HG02642 (cell line): ENCODE results near the gene IGDCC3.

Experiments used
- ATAC-seq: cut with Tn5 transposase; IDR thresholded peaks from one replicate; pipeline ENCODE4 v1.9.1; 2021; ENCODE audit warnings: mild to moderate bottlenecking; ENCODE audit not compliant: unreplicated experiment, poor library complexity

The IGDCC3 gene

GRCh38 chr15:65304381-65305149 is 73.2 kb downstream of the IGDCC3 start, which contains the start of gene RNU5B-1:
Gene RNU5B-1 (plus strand): TSS chr15:65304677.
- peak; percentile 63 for ATAC-seq

GRCh38 chr15:65303687-65304380 is 74.0 kb downstream of the IGDCC3 start:
- ATAC-seq = peak; percentile 11

DNA sequence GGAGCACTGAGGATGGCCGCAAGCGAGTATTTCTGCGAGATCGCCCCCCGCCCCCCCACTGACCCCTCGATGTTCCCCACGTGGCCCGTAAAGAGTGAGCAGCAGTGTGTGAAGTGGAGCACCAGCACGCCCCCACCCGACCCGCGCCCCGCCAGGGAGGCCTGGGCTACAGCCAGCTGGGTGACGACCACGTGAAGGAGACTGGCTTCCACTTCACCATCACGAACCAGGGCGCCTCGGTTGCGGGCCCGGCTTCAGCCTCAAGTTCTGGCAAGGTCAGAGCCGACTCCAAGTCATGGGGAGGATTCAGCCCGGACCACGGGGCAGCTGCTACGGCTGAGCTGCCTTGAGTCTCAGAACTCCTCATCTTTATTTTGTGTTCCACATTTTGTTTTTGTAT is 75.7 kb downstream of the IGDCC3 start:
- ATAC-seq = no peak

- no peak for ATAC-seq
These were observed 76.8 kb downstream of the IGDCC3 start for GRCh38 chr15:65300924-65301441.

- no peak for ATAC-seq
These were observed 79.1 kb downstream of the IGDCC3 start for GRCh38 chr15:65298731-65299130.

- no peak for ATAC-seq
These were observed 84.8 kb downstream of the IGDCC3 start for GRCh38 chr15:65292938-65293518.

GRCh38 chr15:65290228-65290627 is 87.6 kb downstream of the IGDCC3 start:
- no peak for ATAC-seq

DNA sequence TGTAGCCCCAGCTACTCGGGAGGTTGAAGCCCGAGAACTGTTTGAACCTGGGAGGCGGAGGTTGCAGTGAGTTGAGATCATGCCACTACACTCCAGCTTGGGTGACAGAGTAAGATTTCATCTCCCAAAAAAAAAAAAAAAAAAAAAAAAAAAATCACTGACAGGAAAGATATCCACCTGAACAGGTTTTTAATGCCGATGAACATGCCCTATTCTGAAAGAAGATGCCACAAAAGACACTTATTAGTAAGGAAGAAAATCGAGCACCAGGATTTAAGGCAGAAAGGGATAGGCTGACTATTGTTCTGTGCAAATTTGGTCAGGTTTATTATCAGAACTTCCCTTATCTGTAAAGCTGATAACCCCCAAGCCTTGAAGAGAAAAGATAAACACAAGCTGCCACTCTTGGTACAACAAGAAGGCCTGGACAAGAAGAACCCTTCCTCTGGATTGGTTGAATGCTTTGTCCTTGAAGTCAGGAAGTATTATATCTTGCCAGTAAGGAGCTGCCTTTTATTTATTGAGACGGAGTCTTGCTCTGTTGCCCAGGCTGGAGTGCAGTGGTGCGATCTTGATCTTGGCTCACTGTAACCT is 88.4 kb downstream of the IGDCC3 start:
- ATAC-seq = no peak

GRCh38 chr15:65287520-65287855 is 90.3 kb downstream of the IGDCC3 start:
- ATAC-seq = no peak

- peak; percentile 90 for ATAC-seq
These were observed 90.9 kb downstream of the IGDCC3 start, which contains the start of gene PARP16 for GRCh38 chr15:65286704-65287519. Gene PARP16 (minus strand): TSS chr15:65286883. CDS start chr15:65286426, 457 bp downstream.

GRCh38 chr15:65286069-65286703 is 91.6 kb downstream of the IGDCC3 start:
- peak; percentile 36 for ATAC-seq

DNA sequence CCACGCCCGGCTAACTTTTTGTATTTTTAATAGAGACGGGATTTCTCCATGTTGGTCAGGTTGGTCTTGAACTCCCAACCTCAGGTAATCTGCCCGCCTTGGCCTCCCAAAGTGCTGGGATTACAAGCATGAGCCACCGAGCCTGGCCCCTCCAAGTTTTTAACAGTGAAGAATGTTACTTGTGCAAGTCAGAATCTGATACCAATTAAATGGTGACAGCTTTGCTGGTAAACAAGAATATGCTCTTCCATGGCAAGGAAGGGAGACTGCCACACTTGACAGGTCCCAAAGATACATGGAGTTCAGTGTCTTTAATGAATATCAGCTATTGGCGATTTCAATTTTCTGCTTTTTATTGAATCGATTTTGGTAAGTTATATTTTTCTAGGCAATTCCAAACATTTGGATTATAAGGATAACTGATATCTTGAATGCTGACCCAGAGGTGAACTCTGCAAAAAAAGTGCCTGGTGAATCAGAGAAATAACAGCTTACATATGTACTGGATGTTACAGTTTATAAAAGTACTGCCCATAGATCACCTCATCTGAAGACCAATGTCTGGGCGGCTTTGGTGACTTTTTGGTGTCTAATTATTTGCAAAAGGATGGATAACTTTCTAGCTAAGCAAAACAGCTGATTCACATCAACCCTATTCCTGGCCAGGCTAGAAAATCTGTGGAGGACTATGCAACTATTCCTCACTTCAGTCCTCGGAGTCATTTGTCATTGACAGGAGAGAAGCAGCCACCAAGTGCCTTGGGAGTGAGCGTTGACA is 92.3 kb downstream of the IGDCC3 start:
- ATAC-seq = no peak

DNA sequence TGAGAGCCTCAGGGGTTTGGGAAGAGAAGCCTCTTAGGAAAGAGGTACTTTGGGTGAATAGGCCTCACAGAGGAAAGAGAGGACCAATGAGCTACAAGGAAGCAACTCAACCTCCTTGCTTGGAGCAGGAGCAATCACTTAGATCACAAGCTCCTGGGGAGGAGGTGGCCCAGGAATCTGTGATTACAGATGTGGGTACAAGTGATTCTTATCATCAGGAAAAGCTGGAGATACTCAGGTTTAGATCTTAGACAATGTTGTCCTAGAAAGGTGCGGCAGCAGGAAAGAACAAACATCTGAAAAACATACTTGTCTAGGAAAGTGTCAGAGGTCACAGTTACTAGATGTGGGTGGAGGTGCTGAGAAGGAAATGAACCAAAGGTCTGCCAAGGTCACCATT is 99.3 kb downstream of the IGDCC3 start:
- ATAC-seq = no peak
